ENCODE measurements around the gene AQP12A. TPM values are rescaled to one million over a fixed set of nuclear protein-coding genes. Genes with fewer than 3 reads are reported as not detected.

The AQP12A gene
- total RNA-seq, 1 donor from 2014 or later: not detected

DNA sequence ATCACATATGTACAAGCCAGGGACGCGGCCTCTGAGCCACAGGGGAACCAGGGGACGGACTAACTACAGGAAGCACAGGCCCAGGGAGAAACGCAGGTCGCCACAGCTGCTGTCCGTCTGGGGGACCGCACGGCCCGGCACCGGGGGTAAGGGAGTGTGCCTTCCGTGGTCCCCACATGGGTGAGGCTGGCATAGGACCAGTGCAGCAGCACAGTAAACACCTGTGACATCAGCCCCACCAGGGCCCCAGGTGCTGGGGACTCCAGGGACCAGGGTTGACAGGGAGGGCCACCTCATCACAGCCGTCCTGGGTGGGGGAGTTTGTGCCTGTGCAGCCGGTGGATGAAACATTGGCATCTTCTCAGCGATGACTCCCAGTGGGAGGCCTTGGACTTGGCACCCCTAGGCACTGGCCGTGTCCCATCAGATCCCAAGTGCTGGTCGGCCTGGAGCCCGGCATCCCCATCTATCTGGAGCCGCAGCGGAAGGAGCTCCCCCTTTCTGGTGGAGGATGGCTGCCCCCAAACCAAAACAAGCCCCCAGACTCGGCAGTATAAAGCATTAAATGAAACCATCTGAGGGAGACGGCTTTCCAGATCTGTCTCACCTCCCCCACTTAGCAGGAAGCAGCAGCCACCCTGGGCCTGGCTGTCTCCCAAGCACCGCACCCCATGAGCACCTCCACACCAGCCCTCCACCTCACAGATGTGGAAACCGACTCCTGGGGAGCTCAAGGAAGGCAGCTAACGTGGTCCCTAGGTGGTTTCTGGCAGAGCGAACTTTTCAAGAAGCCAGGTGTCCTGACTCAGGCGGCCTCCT, 22.5 kb downstream of the AQP12A start:
- Mint-ChIP-seq H3K27me3 (ENCODE audit: unreplicated experiment) (peaks cover 15% of the 10 kb centered on the region), H3K36me3 (ENCODE audit: unreplicated experiment) (no peaks in the 10 kb centered on the region), H3K27ac (ENCODE audit: unreplicated experiment) (peak overlapping the region; percentile 71), H3K9me3 (ENCODE audit: unreplicated experiment) (peaks cover 23% of the 10 kb centered on the region), H3K4me1 (ENCODE audit: low read depth, unreplicated experiment) (peaks cover 8% of the 10 kb centered on the region), H3K4me3 (ENCODE audit: unreplicated experiment) (no peak overlapping the region)
- DNase-seq: peak; percentile 22
- TF ChIP-seq, protein P1, sequence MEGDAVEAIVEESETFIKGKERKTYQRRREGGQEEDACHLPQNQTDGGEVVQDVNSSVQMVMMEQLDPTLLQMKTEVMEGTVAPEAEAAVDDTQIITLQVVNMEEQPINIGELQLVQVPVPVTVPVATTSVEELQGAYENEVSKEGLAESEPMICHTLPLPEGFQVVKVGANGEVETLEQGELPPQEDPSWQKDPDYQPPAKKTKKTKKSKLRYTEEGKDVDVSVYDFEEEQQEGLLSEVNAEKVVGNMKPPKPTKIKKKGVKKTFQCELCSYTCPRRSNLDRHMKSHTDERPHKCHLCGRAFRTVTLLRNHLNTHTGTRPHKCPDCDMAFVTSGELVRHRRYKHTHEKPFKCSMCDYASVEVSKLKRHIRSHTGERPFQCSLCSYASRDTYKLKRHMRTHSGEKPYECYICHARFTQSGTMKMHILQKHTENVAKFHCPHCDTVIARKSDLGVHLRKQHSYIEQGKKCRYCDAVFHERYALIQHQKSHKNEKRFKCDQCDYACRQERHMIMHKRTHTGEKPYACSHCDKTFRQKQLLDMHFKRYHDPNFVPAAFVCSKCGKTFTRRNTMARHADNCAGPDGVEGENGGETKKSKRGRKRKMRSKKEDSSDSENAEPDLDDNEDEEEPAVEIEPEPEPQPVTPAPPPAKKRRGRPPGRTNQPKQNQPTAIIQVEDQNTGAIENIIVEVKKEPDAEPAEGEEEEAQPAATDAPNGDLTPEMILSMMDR (IDR thresholded peaks at IDR 0.05; ENCODE audit: partially characterized antibody, unreplicated experiment): no peak

DNA sequence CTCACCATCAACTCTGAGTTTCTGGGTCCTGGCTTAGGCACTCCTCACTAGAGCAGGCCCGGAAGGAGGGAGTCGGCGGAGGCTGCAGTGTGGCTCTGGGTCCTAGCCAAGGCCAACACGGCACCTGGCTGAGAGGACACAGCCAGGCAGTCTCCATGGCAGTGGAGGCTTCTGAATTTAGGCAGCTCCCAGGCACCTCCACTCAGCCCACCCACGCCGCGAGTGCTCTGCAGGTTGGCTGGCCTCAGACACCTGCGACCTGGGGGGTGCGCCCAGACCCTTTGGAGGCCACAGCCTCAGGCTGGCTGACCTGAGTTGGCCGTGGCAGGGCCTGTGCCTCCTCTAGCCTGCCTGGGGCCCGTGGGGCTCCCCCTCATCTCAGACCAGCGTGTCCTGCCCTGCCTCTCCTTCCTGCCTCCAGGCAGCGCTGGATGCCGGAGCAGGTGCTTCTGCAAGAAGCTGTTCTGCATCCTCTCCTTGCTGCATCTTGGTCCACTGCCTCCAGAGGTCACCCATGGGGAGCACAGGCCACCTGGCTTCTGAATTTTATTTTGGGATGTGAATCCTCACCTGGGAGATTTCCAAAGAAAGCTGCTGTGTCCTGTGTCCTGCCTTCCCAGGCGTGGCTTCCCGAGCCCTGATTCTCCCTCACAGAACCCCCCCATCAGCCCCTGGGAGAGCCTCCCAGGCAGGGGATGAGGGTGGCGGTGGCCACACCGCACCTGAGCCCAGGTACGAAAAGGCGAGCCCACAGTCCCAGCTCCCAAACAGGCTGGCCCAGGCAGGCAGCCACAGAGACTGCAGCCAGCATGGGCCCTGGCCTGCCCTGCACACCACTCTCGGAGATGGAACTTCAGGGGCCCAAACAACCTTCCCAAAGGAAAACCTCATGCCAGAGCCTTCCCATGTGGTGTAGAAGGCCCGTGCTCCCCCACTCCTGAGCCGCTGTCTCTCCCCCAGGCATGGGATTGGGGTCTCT, 23.4 kb downstream of the AQP12A start:
- peaks cover 23% of the 10 kb centered on the region for H3K9me3 Mint-ChIP-seq (ENCODE audit: unreplicated experiment)
- no peaks in the 10 kb centered on the region for H3K36me3 Mint-ChIP-seq (ENCODE audit: unreplicated experiment)
- TF ChIP-seq, protein P1 (IDR thresholded peaks at IDR 0.05; ENCODE audit: partially characterized antibody, unreplicated experiment): no peak
- peak; percentile 19 for DNase-seq
- H3K4me3 Mint-ChIP-seq (ENCODE audit: unreplicated experiment): no peak overlapping the region
- peaks cover 15% of the 10 kb centered on the region for H3K27me3 Mint-ChIP-seq (ENCODE audit: unreplicated experiment)
- H3K27ac Mint-ChIP-seq (ENCODE audit: unreplicated experiment): no peak overlapping the region
- peaks cover 8% of the 10 kb centered on the region for H3K4me1 Mint-ChIP-seq (ENCODE audit: low read depth, unreplicated experiment)

DNA sequence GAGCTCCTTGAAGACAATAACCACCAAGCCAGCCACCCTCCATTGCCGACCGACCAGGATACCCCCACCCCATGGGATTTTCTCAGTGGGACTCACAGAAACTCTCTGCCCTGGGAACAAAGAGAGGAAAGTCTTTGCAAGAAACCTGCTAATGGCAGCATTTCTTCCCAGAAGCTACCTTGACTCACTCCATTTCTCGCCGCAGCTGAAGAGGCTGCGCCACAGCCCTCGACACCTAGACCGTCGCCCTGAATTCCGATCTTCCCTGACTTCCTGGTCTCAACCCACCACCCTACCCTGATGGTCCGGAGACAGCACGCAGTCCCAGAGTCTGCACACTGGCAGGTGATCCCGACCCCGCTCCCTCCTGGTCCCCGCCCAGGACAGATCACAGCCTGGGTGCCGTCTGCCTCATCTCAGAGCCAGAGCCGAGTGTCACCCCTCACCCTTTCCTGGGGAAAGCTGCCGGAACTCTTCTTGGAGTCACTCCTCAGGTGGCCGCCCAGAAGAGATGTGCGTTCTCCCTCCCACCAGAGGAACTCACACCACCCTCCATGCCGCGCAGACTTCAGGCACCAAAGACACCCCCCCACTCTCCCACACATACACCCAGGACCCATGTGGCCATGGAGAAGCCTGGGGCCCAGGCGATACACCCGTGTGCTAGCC, 24.6 kb downstream of the AQP12A start:
- H3K4me3 Mint-ChIP-seq (ENCODE audit: unreplicated experiment): no peak overlapping the region
- H3K27ac Mint-ChIP-seq (ENCODE audit: unreplicated experiment): peak overlapping the region; percentile 28
- H3K9me3 Mint-ChIP-seq (ENCODE audit: unreplicated experiment): peaks cover 23% of the 10 kb centered on the region
- DNase-seq: peak; percentile 12
- peaks cover 18% of the 10 kb centered on the region for H3K27me3 Mint-ChIP-seq (ENCODE audit: unreplicated experiment)
- H3K36me3 Mint-ChIP-seq (ENCODE audit: unreplicated experiment): no peaks in the 10 kb centered on the region
- H3K4me1 Mint-ChIP-seq (ENCODE audit: low read depth, unreplicated experiment): peaks cover 8% of the 10 kb centered on the region
- TF ChIP-seq, protein P1 (IDR thresholded peaks at IDR 0.05; ENCODE audit: partially characterized antibody, unreplicated experiment): no peak

DNA sequence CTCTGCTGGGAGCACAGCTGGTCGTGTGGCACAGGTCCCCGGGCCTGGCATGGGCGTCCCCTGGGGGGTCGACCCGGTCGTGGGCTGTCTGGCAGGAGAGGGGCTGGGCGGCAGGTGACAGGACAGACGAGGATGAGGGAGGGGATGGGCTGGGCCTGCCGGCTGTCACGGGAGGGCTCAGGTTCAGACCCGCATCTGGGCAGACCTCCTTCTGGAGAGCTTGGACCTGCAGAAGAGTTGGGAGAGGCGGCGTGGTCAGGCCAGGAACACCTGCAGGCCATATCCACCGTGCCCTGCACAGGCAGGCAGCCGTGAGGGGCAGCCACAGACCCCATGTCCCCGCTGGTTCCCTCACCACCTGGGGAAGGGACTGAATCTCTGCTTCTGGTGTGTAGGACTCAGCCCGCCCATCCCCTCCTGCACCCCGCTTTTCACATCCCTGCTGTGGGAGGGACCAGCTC, 25.5 kb downstream of the AQP12A start:
- H3K27me3 Mint-ChIP-seq (ENCODE audit: unreplicated experiment): peaks cover 18% of the 10 kb centered on the region
- H3K36me3 Mint-ChIP-seq (ENCODE audit: unreplicated experiment): no peaks in the 10 kb centered on the region
- peaks cover 2% of the 10 kb centered on the region for H3K4me1 Mint-ChIP-seq (ENCODE audit: low read depth, unreplicated experiment)
- H3K4me3 Mint-ChIP-seq (ENCODE audit: unreplicated experiment): no peak overlapping the region
- peaks cover 23% of the 10 kb centered on the region for H3K9me3 Mint-ChIP-seq (ENCODE audit: unreplicated experiment)
- TF ChIP-seq, protein P1 (IDR thresholded peaks at IDR 0.05; ENCODE audit: partially characterized antibody, unreplicated experiment): no peak
- H3K27ac Mint-ChIP-seq (ENCODE audit: unreplicated experiment): no peak overlapping the region
- peak; percentile 12 for DNase-seq

Measured in glutamatergic neuron (in vitro differentiated cells).